Activated CD4-positive, alpha-beta T cell treated with anti-CD3 and anti-CD28 coated beads, Interleukin-2, amount 50 U/mL, for 48 hours (primary cell): ENCODE data around the gene NISCH.
A peak's percentile ranks its signal among the peaks of the same experiment; 100 is the strongest.

Source experiments
- DNase-seq, 2 experiments: peaks; one replicate each; pipeline ENCODE4 v3.0.0-alpha.2; 2020

The NISCH gene

DNA sequence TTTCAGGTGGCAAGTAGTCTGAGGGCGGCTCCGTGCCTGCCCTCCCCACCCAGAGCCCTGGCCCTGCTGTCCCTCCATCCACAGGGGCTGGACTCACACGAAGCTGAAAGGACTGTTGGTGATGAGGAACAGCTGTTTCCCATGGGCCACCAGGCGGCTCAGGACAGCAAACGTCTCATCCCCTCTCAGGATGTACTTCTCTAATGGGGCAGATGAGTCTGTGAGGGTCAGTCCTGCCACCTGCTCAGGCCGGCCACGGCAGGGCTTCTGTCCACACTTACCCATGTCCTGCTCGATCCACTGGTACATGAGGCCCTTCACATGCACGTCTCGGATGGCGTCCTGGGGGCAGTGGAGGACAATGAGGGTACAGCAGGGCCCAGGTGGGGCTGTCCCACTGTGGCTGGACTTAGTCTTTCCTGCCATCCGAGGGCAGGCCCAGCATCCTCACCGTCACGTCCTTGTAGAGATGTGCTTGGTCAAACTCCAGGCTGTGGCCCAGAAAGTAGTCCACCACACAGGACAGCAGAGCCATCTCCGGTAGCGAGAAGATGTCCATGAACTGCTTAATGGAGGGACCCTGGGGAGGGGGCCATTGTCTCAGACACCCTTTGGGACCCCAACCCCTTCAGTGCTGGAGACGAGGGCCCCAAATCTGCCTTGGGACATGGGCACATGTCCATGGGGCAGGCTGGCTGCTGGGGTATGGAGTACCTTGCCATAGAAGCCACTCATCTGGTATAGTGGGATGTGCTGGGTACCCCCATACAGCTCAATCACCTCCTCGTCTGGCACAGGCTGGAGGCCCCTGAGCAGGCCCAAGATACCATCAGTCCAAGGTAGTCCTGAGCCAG is 72.6 kb downstream of the NISCH start:
- no peak for DNase-seq

DNA sequence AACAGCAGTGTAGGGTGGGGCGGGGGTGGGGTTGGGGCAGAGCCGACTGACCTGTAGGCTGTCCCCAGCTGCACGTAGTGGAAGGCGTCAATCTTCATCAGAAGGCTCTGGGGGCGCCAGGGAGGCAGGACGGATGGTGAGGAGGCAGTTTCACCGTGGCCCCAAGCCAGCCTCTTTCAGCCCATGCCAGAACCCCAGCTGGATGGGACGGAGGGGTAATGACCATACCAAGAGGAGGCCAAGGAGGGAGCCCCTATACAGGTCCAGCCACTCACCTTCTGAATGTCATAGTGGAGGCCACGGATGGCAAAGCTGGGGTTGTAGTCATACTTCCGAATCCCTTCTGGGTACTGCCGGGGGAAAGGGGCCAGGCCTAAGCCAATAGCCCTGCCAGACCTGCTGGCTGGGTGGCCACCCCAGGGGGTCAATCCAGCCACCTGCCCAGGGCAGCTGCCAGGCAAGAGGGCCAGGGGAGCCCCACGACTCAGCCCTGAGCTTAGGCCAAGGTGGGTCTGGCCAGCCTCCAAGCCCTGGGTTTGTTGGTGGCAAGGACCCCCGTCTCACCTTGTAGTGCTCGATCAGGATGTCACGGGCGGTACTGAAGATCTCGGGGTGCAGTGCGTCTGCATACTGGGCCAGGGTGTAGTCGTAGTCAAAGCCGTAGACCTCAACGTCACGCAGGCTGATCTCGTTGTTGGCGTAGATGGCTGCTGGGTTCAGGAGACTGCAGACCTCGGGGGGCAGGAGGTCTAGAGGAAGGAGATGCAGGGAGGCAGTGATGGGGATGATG is 73.4 kb downstream of the NISCH start:
- DNase-seq, result no peak

DNA sequence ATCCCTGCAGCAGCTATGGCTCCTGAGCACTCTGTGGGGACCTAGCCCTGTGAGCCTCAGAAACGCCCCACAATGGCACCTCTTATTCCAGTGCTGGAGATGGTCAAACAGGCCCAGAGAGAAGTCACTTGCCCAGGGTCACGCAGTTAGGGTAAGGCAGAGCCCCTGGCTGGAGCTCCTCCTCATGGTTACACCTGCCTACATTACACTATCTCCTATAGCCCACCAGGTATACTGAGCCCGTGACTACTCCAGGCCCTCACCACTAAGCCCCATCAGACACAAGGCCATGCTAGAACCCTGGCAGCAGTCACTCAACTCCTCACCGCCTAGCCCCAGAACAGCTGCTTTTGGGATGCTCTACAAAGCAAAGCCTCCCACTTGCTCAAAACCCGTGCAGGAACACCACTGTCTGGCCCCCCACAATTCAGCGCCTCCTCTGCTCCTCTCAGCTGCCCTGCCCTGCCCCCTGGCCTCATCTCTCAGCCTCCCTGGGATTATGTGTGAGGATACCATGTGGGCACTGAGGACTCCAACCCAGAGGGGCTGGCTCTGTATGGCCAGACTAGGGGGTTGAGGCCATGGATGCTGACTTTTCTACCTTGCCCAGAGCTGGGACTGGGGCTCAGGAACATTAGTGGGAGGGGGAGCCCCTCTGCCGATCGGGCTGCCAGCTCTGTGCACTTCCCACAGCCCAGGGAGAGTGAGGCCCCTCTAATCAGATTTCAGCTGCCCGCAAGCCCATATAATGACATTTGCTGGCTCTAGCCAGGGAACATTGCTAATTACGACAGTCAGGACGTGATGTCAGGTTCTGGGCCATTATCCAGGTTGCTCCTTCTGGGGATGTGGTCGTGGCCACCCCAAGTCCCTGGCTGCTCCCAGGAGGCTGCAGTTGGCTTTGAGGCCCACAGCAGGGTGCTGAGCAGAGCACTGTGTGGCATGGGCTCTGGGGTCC is 74.3 kb downstream of the NISCH start:
- no peak for DNase-seq

DNA sequence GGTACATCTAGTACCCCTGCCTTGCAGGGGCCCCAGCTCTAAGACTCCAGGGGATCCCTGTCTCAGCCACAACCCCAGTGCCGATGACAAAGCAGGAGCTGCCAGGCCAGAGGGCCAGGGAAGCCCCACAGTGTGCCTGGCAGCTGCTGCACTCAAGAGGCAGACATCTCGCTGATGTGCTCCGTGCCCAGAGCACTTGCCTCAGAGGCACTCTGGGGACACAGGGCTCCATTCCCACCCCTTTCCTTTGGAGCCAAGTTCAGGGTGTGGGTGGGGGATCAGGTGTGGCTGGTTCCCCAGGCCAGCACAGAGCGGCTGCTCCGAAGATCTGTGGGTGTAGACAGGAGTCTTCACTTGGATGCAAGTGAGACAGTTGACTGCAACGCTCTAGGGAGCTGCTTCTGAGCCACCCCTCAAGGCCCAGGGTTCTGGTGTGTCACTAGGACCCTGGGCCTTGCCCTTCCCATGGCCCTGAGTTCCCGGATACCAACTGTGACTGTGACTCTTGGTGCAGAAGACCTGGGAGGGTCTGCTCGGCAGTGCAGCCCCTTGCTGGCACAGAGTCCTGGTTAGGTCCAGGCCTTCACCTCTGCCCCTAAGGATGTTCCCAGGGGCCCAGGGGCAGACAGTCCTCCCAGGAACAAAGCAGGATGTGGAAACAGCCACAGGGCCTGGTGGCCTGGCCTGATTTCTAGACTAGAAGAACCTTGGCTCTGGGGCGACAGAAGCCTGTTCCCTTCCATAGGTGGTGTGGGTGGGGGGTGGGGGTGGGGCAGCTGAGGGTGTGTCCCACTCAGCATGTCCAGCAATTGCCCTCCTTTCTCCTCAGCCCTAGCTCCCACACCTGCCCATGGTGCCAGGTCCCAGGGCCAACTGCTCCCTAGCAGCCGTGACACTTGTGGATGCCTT is 75.8 kb downstream of the NISCH start:
- no peak for DNase-seq

DNA sequence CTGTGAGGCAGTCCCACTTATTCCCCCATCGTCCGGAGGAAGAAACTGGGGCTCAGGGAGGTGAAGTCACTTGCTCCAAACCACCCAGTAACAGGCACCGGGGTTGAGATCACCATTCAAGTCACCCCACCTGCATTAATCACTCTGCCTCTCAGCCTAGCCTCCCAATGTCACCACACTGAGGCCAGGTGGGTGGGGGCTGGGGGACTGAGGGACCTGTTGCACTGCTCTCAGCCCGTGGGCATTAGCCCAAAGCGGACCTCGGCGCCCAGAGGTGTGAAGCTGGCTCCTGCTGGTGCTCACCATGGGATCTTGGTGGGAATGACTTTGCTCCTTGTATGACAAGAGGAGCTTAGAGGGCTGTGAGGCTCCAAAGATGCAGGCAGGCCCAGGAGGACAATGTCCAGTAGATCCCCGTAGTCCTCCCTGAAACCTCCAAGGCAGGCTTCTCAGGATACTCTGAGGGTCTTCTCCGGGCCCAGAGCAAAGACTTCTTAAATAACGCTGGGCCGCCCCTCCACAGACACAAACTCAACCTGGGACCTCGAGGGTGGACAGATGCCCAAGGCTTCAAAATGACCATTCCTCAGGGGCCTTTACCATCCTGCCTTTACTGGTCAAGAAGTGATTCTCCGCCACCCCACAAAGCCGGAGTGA is 76.6 kb downstream of the NISCH start:
- no peak for DNase-seq

DNA sequence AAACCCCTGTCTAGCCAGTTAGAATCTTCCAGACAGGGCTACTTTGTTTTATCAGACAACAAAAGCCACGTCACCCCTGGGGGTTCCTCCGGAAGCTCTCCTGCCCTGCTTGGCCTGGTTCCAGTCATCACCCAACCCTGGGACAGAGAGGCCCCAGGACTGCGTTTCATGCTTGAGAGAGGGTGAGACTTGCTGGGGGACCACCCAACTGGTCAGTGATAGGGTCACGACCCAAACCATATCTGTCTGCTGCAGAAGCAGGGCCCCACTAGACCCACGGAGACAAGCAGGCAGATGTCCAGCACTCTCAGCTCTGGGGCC is 77.1 kb downstream of the NISCH start:
- DNase-seq, result peak; percentile 23 to 24

DNA sequence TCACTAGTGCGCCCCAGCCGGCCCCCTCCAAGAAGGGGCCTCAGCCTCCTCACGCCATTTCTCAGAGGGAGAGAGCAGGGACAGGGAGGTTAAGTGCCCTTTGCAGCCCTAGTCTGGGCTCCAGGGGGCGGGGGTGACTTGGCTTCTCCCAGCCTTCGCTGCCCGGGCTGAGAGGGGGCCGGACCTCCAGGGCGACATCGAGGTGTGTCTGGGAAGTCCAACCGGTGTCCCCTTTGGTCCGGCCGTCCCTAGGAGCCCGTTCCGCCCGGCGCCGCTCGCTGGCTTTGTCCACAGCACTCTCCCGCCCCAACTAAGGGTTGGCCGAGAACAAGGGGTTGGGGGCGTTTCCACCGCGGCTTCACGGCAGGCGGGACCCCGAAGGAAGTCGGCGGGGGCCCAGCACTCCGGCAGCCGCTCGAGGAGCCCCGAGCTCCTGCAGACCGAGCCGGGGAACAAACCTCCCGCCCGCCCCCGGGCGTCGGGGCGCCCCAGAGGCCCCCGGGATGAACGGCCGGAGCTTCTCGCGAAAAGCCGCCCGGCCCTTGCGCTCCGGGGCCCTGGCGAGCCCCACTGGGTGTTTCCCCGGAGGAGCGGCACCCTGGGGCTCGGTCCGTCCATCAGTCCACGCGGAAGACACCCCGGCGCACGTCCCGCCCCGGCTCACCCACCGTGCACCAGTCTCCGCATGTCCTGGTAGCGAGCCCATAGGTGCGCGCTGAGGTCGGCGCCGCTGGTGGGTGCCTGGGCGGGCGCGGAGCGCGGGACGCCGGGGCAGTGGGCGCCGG is 77.6 kb downstream of the NISCH start:
- peak; percentile 29 to 35 for DNase-seq

DNA sequence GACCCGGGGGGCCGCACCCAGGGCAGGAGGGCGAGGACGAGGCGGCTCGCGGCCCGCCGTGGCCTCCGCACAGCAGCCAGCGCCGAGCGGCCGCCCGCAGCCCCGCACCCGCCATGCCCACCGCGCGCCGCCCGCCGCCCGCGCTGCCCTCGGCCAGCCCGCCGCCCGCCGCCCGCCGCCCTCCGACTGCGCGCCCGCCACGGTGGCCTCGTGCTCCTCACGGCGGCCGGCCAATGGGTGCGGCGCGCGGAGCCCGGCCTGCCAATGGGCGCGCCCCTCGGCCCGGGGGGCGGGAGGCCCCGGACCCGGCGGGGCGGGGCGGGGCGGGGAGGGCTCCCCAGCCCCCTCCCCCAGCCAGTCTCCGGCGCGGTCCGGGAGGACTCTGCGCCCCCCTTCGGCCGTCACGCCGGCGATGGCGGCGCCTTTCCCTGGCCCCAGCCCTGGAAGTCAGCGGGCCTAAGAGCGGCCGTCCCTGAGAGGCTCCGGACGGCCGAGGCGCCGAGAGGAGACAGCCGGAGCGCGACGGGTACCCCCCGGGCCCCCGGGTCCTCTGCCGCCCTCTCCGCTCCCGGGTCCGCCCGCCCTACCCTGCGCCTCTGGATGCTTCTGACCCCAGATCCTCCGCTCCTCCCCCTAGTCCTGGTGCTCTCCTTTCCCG is 78.3 kb downstream of the NISCH start, which contains the start of gene NT5DC2:
TSS of gene NT5DC2 (minus strand) at position 235 of the 658 bp plus-strand sequence. CDS start at position 115, 120 bp downstream.
- DNase-seq, result peak; percentile 64 to 65

DNA sequence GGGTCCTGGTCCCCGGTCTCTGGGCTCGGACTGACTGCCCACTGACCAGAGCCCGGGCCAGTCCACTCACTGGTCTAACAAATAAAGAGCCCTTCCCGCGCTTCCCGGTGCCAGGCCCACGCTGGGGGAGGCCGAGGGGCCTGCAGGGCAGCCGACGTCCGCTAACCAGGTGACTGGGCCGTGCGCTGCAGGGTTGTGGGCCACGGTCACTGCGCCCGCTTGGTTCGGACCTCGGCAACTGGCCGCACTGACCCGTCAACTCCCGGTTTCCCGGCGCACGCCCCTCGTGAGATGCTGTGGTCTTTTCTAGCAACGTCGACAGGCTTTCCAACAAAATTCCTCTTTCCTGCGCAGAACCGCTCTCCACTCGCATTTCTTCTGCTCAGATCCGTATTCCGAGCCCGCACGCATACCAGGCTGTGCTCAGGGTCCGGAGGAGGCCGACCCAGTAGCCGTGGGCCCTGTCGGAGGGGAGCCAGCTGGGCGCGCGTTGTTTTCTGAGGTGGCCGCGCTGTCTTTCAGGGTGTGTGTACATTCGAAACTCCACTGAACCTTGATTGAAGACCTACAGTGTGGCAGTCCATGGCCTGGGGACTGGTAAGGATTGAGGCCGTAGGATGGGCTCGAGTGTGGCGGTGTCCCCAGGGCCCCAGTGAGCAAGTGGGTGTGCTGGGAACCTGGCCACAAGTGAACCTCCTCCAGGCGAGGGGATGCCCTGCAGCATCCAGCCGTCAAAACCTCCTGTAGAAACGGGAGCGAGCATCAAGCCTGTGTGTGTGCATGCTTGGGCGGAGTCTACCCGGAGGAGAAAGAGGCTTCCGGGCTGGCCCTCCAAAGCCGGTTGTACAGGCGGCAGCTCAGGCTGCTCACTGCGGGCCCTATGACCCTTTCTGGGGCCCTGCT is 79.1 kb downstream of the NISCH start:
- no peak for DNase-seq

DNA sequence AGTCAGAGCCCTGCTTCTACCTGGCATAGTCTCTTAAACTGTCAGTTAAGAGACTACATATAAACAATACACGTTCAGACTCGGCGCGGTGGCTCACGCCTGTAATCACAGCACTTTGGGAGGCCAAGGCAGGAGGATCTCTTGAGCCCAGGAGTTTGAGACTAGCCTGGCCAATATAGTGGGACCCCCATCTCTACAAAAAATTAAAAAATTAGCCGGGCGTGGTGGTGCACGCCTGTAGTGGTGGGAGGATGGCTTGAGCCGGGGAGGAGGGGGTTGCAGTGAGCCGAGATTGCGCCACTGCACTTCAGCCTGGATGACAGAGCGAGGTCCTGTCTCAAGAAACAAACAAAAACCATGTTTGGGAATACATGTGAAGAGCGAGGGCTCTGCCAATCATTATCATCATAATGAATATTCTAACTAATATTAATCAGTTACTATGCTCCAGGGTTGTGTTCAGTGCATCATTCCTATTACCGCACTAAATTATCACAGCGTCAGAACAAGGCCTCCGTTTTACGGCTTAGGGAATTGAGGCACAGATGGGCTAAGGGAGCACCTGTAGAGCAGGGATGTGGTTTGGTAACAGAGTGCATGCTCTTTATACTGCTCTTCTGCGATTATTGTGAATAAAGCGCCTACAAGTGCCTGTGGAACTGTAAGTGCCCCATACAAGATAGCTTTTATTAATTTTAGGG is 80.2 kb downstream of the NISCH start:
- DNase-seq, result no peak

DNA sequence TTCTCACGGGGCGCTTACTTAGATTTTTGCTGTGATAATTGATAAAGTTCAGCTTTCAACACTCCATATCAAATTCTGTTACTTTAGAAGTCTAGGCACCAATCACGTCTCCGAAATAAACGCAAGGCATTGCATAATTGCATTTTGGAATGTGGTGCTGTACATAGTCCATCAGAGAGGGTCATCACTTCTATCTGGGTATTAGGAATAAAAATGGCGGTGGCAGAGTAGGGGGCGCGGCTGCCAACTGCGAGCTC is 80.6 kb downstream of the NISCH start:
- DNase-seq, result no peak

DNA sequence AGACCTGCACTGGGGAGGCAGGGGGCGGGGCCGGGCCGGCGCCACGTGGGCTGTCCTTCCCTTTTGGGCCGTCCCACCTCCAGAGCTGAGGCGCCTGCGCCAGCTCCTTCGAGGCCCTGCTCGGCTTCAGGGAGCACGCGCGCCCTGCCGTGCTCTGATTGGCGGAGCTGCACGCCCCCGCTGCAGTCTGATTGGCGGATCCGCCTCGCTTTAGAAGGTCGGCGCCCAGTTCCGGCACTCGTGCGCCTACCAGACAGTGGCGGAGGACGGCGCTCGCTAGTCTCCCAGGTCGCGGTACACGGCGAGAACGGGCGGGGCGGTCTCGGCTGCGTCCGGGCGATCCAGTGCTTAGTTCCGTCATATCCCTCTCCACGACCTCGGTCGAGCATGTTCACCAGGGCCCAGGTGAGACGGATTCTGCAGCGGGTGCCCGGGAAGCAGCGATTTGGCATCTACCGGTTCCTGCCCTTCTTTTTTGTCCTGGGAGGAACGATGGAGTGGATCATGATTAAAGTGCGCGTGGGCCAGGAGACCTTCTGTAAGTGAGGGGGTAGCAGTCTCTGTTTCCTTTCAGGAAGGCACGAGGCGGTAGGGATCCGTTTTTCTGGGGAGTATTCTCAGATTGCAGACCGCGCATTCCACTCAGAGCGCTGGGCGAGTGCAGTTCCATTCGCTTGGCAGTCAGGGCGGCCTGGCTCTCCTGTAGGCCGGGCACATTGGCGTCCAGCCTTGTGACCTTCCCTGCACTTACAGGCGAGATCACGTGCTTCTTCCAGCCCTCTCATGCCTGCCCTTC is 81.2 kb downstream of the NISCH start, which contains the start of gene UQCC5:
TSS of gene UQCC5 (plus strand) at position 237 of the 796 bp plus-strand sequence. CDS start at position 388, 151 bp downstream.
- DNase-seq, result peak; percentile 97 to 98

DNA sequence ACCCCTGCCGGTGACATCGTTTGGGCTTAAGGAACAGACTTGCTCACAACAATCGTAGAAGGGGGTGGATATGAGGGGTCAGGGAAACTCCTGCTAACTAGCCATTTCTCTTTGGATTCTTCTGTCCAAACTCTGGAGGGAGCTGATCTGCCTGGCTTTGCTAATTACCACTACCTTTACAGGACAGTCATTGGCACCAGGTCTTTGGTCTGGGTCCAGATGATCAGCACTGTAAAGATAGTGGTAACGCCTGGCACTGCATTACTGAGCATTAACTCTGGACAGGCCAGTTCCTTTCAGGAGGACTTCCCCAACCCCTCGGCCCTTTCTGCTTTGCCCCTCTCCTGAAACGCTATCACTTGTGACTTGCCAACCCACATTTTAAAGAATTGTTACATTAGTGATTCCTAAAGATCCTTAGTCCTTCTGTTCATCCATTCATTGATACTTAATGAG is 81.8 kb downstream of the NISCH start:
- no peak for DNase-seq

DNA sequence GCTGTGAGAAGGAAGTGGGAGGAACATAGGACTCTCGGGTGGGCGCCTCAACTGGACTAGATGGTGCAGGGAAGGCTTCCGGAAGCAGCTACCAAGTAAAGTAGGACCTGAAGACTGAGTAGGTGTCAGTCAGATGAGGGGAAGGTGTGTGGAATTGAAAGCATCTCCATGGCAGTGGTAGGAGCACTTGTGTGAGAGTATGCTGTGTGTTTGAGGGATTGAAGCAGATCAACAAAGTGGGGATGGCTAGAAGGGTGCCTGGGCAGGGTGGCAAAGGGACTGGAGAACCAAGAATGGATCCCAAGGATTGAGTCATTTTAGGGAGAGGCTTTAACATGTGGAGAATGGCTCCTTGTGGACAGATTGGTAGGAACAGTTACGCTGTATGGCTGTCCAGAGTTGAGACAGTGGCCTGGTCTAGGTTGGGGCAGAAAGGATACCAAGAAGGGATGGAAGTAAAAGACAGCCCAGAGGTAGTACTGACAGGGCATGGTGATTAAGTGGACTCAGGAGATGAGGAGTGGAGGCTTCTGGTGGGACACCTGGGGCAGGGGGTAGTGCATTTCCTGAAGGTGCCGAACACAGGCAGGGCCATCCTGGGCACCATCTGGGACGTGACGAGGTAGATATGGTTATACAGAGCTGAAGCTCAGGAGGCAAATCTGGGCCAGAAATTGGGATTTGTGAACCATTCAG is 82.5 kb downstream of the NISCH start:
- no peak for DNase-seq

DNA sequence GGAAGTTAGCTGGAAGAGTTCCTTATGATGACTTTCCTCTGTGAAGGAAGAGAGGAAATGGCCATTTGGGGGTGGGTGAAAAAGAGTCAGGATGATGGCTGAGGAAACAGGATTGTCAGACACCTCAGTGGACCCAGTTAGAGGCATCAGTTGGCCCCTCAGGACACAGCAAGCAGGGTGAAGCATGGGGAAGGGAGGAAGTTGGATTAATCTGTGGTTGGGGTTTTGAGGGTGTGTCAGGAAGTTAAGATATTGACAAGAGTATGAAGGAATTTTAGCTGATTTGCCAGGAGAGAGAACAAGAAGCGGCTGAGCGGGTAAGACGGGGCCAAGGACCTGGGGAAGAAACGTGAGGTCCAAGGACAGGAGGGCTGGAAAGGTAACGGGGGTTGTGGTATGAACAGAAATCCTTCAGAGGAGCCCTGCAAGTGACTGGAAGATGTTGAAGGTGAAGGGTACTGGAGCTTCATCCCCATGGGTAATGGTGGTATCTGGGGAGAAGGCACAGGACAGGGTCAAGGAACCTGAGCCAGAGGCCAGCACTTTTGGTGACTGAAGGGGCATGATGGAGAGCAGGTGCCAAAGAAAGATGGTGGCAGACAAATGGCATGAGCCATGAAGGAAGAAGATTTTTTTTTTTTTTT is 83.7 kb downstream of the NISCH start:
- DNase-seq, result no peak

DNA sequence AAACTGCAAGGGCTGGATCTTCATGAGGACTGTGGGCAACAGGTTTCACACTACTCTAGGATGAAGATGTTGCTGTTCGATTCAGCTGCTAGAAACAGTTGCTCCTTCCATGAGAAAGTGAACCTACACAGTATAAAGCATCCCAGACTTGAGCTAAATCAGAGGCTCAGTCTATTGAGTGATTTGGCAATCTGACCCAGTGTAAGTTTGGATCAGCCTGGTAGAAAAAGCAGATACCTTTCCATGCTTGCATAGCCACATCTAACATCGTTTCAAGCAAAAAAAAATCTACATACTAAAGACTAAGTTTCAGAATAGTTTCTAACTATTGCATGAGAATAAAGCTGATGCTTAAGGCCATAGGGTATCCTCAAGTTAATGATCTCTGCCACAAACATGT is 85.6 kb downstream of the NISCH start:
- DNase-seq, result no peak
